Measurements from ENCODE around the gene SLC4A1AP.

GRCh38 chr2:27705851-27706622 is 42.3 kb downstream of the SLC4A1AP start:
- TF ChIP-seq, protein P1, sequence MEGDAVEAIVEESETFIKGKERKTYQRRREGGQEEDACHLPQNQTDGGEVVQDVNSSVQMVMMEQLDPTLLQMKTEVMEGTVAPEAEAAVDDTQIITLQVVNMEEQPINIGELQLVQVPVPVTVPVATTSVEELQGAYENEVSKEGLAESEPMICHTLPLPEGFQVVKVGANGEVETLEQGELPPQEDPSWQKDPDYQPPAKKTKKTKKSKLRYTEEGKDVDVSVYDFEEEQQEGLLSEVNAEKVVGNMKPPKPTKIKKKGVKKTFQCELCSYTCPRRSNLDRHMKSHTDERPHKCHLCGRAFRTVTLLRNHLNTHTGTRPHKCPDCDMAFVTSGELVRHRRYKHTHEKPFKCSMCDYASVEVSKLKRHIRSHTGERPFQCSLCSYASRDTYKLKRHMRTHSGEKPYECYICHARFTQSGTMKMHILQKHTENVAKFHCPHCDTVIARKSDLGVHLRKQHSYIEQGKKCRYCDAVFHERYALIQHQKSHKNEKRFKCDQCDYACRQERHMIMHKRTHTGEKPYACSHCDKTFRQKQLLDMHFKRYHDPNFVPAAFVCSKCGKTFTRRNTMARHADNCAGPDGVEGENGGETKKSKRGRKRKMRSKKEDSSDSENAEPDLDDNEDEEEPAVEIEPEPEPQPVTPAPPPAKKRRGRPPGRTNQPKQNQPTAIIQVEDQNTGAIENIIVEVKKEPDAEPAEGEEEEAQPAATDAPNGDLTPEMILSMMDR (conservative IDR thresholded peaks at IDR 0.05; ENCODE audit: low read depth, low read length): no peak
- TF ChIP-seq EZH2 (IDR thresholded peaks at IDR 0.05; ENCODE audit: borderline replicate concordance, low read depth, low read length, poor library complexity, severe bottlenecking): no peak

All from A673 (cell line).